Keratinocyte (primary cell): ENCODE measurements around the gene MFN2. TPM values are rescaled to one million over a fixed set of nuclear protein-coding genes. Genes with fewer than 3 reads are reported as not detected.
A peak's percentile ranks its signal among the peaks of the same experiment; 100 is the strongest.

Experiments
- DNase-seq: peaks from one replicate; pipeline ENCODE4 v3.0.0-alpha.2; 2011; ENCODE audit warnings: low read depth, missing footprints, low spot score
- FAIRE-seq: peaks from 2 replicates; lab custom pipeline; 2011; peaks lifted over from hg19 to GRCh38; lab: Jason Lieb, UNC
- H2AFZ ChIP-seq: 2 replicates; pipeline ENCODE4 v1.6.0; 2012; ENCODE audit warnings: low read length, control low read depth, inconsistent platforms; ENCODE audit not compliant: control insufficient read depth
- H3K27ac ChIP-seq: 2 replicates; pipeline ENCODE4 v1.5.1; 2011; ENCODE audit warnings: low read length; ENCODE audit not compliant: control insufficient read depth, insufficient read depth
- H3K27me3 ChIP-seq: 3 replicates; pipeline ENCODE4 v1.6.0; 2011; ENCODE audit warnings: low read length; ENCODE audit not compliant: control insufficient read depth, insufficient read depth; ENCODE audit errors: extremely low read depth
- H3K36me3 ChIP-seq, 2 experiments: 2 replicates in 1 of 2; 3 replicates in 1 of 2; pipeline ENCODE4 v1.5.1; 2011; ENCODE audit warnings: low read length in 2 of 2, mild to moderate bottlenecking in 1 of 2; ENCODE audit not compliant: control insufficient read depth in 2 of 2, insufficient read depth in 2 of 2; ENCODE audit errors: extremely low read depth in 1 of 2
- H3K4me1 ChIP-seq: 3 replicates; pipeline ENCODE4 v1.5.1; 2011; ENCODE audit warnings: low read length; ENCODE audit not compliant: control insufficient read depth, insufficient read depth; ENCODE audit errors: extremely low read depth
- H3K4me2 ChIP-seq: 3 replicates; pipeline ENCODE4 v1.6.0; 2011; ENCODE audit warnings: low read depth, low read length; ENCODE audit not compliant: control insufficient read depth, insufficient read depth; ENCODE audit errors: extremely low read depth
- H3K4me3 ChIP-seq, 3 experiments: fragments of 200-600 bp in 1 of 3; sonication (generic) in 1 of 3; 2 replicates in 2 of 3; 3 replicates in 1 of 3; pipeline ENCODE4 v1.5.1; 2011 to 2016; ENCODE audit warnings: low read length in 3 of 3, mild to moderate bottlenecking in 3 of 3, control low read depth in 2 of 3, inconsistent platforms in 1 of 3, low read depth in 1 of 3, mixed read lengths in 1 of 3, mixed run types in 1 of 3, moderate library complexity in 1 of 3; ENCODE audit not compliant: control insufficient read depth in 2 of 3, insufficient read depth in 2 of 3; ENCODE audit errors: extremely low read depth in 1 of 3
- H3K79me2 ChIP-seq: 2 replicates; pipeline ENCODE4 v1.6.0; 2012; ENCODE audit warnings: low read length; ENCODE audit not compliant: control insufficient read depth, insufficient read depth
- H3K9ac ChIP-seq: 3 replicates; pipeline ENCODE4 v1.6.0; 2011; ENCODE audit warnings: low read length; ENCODE audit not compliant: control insufficient read depth, insufficient read depth; ENCODE audit errors: extremely low read depth
- H3K9me1 ChIP-seq: 3 replicates; pipeline ENCODE4 v1.6.0; 2011; ENCODE audit warnings: low read length; ENCODE audit not compliant: control insufficient read depth, insufficient read depth; ENCODE audit errors: extremely low read depth
- H3K9me3 ChIP-seq: 2 replicates; pipeline ENCODE4 v1.5.1; 2012; ENCODE audit warnings: low read depth, low read length; ENCODE audit not compliant: control insufficient read depth
- H4K20me1 ChIP-seq: 3 replicates; pipeline ENCODE4 v1.6.0; 2011; ENCODE audit warnings: low read length; ENCODE audit not compliant: control insufficient read depth, insufficient read depth; ENCODE audit errors: extremely low read depth
- CTCF ChIP-seq, 3 experiments: IDR thresholded peaks in 1 of 3; conservative IDR thresholded peaks in 1 of 3; optimal IDR thresholded peaks in 1 of 3; 2 replicates in 2 of 3; 3 replicates in 1 of 3; pipeline versions ENCODE3 to v1.5.1; 2011; ENCODE audit warnings: low read length in 3 of 3, mild to moderate bottlenecking in 3 of 3, moderate library complexity in 2 of 3, control low read depth in 1 of 3, inconsistent platforms in 1 of 3; ENCODE audit not compliant: insufficient read depth in 2 of 3; ENCODE audit errors: extremely low read depth in 1 of 3
- EZH2 ChIP-seq: IDR thresholded peaks from one replicate; pipeline ENCODE4 v1.6.1; 2012; ENCODE audit warnings: inconsistent platforms, mild to moderate bottlenecking, low read length, moderate library complexity
- dilution Hi-C: fragments of 300-500 bp; cut with MboI; formaldehyde crosslinking; loops from one replicate; pipeline ENCODE4 v1.7.0; 2020; ENCODE audit warnings: low sequenced_read_pairs; ENCODE audit not compliant: extremely low pct_ligation_motif_present
- polyA plus RNA-seq, 5 experiments: library from polyadenylated mRNA; depleted of rRNA in 3 of 5; stranded (reverse) in 3 of 5; stranded (forward) in 1 of 5; unstranded in 1 of 5; fragments of >200 nt; gene quantifications; 1 replicate in 1 of 5; 2 replicates in 3 of 5; 3 replicates in 1 of 5; pipeline versions ENCODE4 v1.2.1 to v1.2.3, GENCODE V29; 2011 to 2012; ENCODE audit warnings: missing spikeins in 2 of 5, low read depth in 1 of 5, low replicate concordance in 1 of 5

Gene MFN2
- polyA plus RNA-seq, 1 donor (not counting 4 experiments of a cell fraction or from before 2014, with no cell fraction given), result 102 TPM

GRCh38 chr1:11931845-11932244 lies 48.4 kb upstream of the MFN2 start:
- Histone ChIP-seq H3K4me3 (no peak overlapping the region), H3K4me1 (peaks cover 26% of the 10 kb centered on the region), H3K79me2 (peaks cover 11% of the 10 kb centered on the region), H3K27me3 (no peaks in the 10 kb centered on the region), H2AFZ (no peak overlapping the region), H3K27ac (no peak overlapping the region), H3K9me3 (no peaks in the 10 kb centered on the region), H3K9ac (no peak overlapping the region), H3K4me2 (no peak overlapping the region), H3K9me1 (no peaks in the 10 kb centered on the region), H3K36me3 (no peaks in the 10 kb centered on the region), H4K20me1 (no peaks in the 10 kb centered on the region)
- TF ChIP-seq CTCF (optimal IDR thresholded peaks at IDR 0.05 in 1 of 3, IDR thresholded peaks at IDR 0.05 in 1 of 3, conservative IDR thresholded peaks at IDR 0.05 in 1 of 3; ENCODE audit: extremely low read depth in 1 of 3, insufficient read depth in 2 of 3, low read length in 3 of 3) (no peak), EZH2 (no peak)
- dilution Hi-C loops, result no loop called here
- no peak for DNase-seq
- FAIRE-seq, result no peak

- peaks cover 11% of the 10 kb centered on the region for H3K79me2 ChIP-seq
- H3K4me1 ChIP-seq, result peaks cover 21% of the 10 kb centered on the region
- peak within 1 kb of the TSS; percentile 68 for H3K9ac ChIP-seq
- H3K4me2 ChIP-seq, result peak within 1 kb of the TSS; percentile 85
- no peak for TF ChIP-seq EZH2
- DNase-seq, result no peak
- H3K27ac ChIP-seq, result peak within 1 kb of the TSS; percentile 55
- dilution Hi-C loops, result no loop called here
- no peaks in the 10 kb centered on the region for H3K27me3 ChIP-seq
- H3K36me3 ChIP-seq, result peaks cover 0 to 5% of the 10 kb centered on the region in 2 experiments
- H3K9me3 ChIP-seq, result no peaks in the 10 kb centered on the region
- peak within 1 kb of the TSS; percentile 94 for H2AFZ ChIP-seq
- H4K20me1 ChIP-seq, result no peaks in the 10 kb centered on the region
- peak within 1 kb of the TSS; percentile 76 to 86 (median 78) for H3K4me3 ChIP-seq
- no peaks in the 10 kb centered on the region for H3K9me1 ChIP-seq
- peak; percentile 23 for FAIRE-seq
Observed at GRCh38 chr1:11934302-11935056, 45.8 kb upstream of the MFN2 start, which contains the start of gene PLOD1. Gene PLOD1 (plus strand): TSS chr1:11934717. CDS start chr1:11934780, 63 bp downstream.
